HCT116 (cell line): ENCODE data around the gene PIM1. TPM values are rescaled to one million over a fixed set of nuclear protein-coding genes. Genes with fewer than 3 reads are reported as not detected.

ENCODE experiments used
- ATAC-seq: fragments of 200-7000 bp; cut with Tn5 transposase; 2 replicates; pipeline ENCODE4 v1.9.1; 2020; ENCODE audit warnings: mild to moderate bottlenecking, moderate library complexity
- BruUV-seq: library from RNA; stranded (reverse); fragments of 400-500 nt; replicated peaks from 2 replicates; lab custom pipeline; 2021; lab: Mats Ljungman, UMichigan
- CTCF ChIA-PET: fragments of 300-600 bp; sonication (Branson Sonifier 250); formaldehyde crosslinking; loops from one replicate; lab custom pipeline; 2021; ENCODE audit warnings: antibody characterized with exemption; lab: Charles Lee
- POLR2A ChIA-PET: fragments of 300-600, 350-600 bp; sonication (Branson Sonifier 250); formaldehyde crosslinking; loops from one replicate; lab custom pipeline; 2021; ENCODE audit warnings: antibody characterized with exemption; lab: Charles Lee
- RAD21 ChIA-PET, 2 experiments: fragments of 300-600 bp; sonication (Branson Sonifier 250); formaldehyde crosslinking; loops; one replicate each; lab custom pipeline; 2023; ENCODE audit warnings: low total read pairs in 2 of 2; ENCODE audit not compliant: uncharacterized antibody in 2 of 2, unreplicated experiment in 2 of 2, low non-redundant PET in 1 of 2; lab: Charles Lee
- DNase-seq: peaks from one replicate; pipeline ENCODE4 v3.0.0-alpha.2; 2010; ENCODE audit warnings: low read depth, low spot score
- H2AFZ ChIP-seq: fragments of 200-600 bp; shearing (Covaris generic), sonication (generic); 2 replicates; pipeline ENCODE4 v1.6.1; 2017; ENCODE audit warnings: low read depth, mixed run types, mixed read lengths, antibody characterized with exemption, low read length; ENCODE audit not compliant: poor library complexity, severe bottlenecking
- H3K27ac ChIP-seq: 2 replicates; pipeline ENCODE4 v1.5.1; 2012; ENCODE audit warnings: low read depth, low read length
- H3K27me3 ChIP-seq: fragments of 200-600 bp; sonication (generic); 2 replicates; pipeline ENCODE4 v1.6.1; 2016; ENCODE audit warnings: mixed run types, low read length, mixed read lengths; ENCODE audit not compliant: insufficient read depth
- H3K36me3 ChIP-seq, 2 experiments: fragments of 200-500 bp in 1 of 2; fragments of 200-600 bp in 1 of 2; sonication (Bioruptor generic) in 1 of 2; sonication (generic) in 1 of 2; 2 replicates each; pipeline versions ENCODE4 v1.5.1 to v1.6.1; 2014 to 2016; ENCODE audit warnings: low read length in 2 of 2, inconsistent platforms in 1 of 2, mixed read lengths in 1 of 2, mixed run types in 1 of 2; ENCODE audit not compliant: insufficient read depth in 2 of 2, control insufficient read depth in 1 of 2
- H3K4me1 ChIP-seq, 2 experiments: fragments of 200-600 bp in 1 of 2; sonication (generic) in 1 of 2; 2 replicates each; pipeline versions ENCODE4 v1.5.1 to v1.6.1; 2012 to 2017; ENCODE audit warnings: low read length in 2 of 2, inconsistent platforms in 1 of 2, mild to moderate bottlenecking in 1 of 2, mixed read lengths in 1 of 2, mixed run types in 1 of 2, moderate library complexity in 1 of 2; ENCODE audit not compliant: insufficient read depth in 2 of 2, control insufficient read depth in 1 of 2
- H3K4me2 ChIP-seq: fragments of 200-600 bp; sonication (generic); 2 replicates; pipeline ENCODE4 v1.6.1; 2017; ENCODE audit warnings: mixed run types, low read length, mixed read lengths
- H3K4me3 ChIP-seq, 2 experiments: fragments of 200-600 bp in 1 of 2; sonication (generic) in 1 of 2; replicated peaks in 1 of 2; 2 replicates each; pipeline ENCODE4 v1.5.1; 2011 to 2016; ENCODE audit warnings: low read length in 2 of 2, control low read depth in 1 of 2, low read depth in 1 of 2, mild to moderate bottlenecking in 1 of 2, mixed read lengths in 1 of 2, mixed run types in 1 of 2
- H3K79me2 ChIP-seq: fragments of 200-600 bp; sonication (generic); 2 replicates; pipeline ENCODE4 v1.6.1; 2017; ENCODE audit warnings: mild to moderate bottlenecking, mixed run types, low read length, moderate library complexity, mixed read lengths; ENCODE audit not compliant: insufficient read depth
- H3K9ac ChIP-seq: fragments of 200-600 bp; sonication (generic); 2 replicates; pipeline ENCODE4 v1.6.1; 2016; ENCODE audit warnings: low read length, mixed read lengths
- H3K9me2 ChIP-seq: fragments of 200-600 bp; sonication (generic), shearing (Covaris generic); 2 replicates; pipeline ENCODE4 v1.6.1; 2017; ENCODE audit warnings: mixed run types, mild to moderate bottlenecking, moderate library complexity; ENCODE audit not compliant: insufficient read depth
- H3K9me3 ChIP-seq, 2 experiments: fragments of 200-500 bp in 1 of 2; fragments of 200-600 bp in 1 of 2; sonication (Bioruptor generic) in 1 of 2; sonication (generic) in 1 of 2; 2 replicates each; pipeline ENCODE4 v1.6.1; 2014 to 2017; ENCODE audit warnings: low read length in 2 of 2, mixed read lengths in 2 of 2, inconsistent platforms in 1 of 2, low read depth in 1 of 2, mild to moderate bottlenecking in 1 of 2, mixed run types in 1 of 2, moderate library complexity in 1 of 2; ENCODE audit not compliant: control insufficient read depth in 1 of 2, insufficient read depth in 1 of 2
- H4K20me1 ChIP-seq: fragments of 200-600 bp; sonication (generic), shearing (Covaris generic); 2 replicates; pipeline ENCODE4 v1.6.1; 2017; ENCODE audit warnings: mixed run types, mild to moderate bottlenecking, moderate library complexity; ENCODE audit not compliant: insufficient read depth
- CBX3 ChIP-seq: IDR thresholded peaks from 2 replicates; pipeline ENCODE4 v1.6.1; 2012; ENCODE audit warnings: low read depth
- CEBPB ChIP-seq: IDR thresholded peaks from 2 replicates; pipeline ENCODE4 v1.6.1; 2012; ENCODE audit warnings: low read depth
- ELF1 ChIP-seq: IDR thresholded peaks from 2 replicates; pipeline ENCODE4 v1.6.1; 2012; ENCODE audit warnings: low read depth, borderline replicate concordance
- EZH2 ChIP-seq: fragments of 200-600 bp; sonication (generic); IDR thresholded peaks from 2 replicates; pipeline ENCODE4 v1.6.1; 2017; ENCODE audit warnings: antibody characterized with exemption, mixed run types
- EZH2phosphoT487 ChIP-seq: fragments of 200-600 bp; IDR thresholded peaks from 2 replicates; pipeline ENCODE4 v1.6.1; 2018; ENCODE audit warnings: antibody characterized with exemption, borderline replicate concordance
- FOSL1 ChIP-seq: IDR thresholded peaks from 2 replicates; pipeline ENCODE4 v1.6.1; 2012; ENCODE audit warnings: low read depth
- JUND ChIP-seq: IDR thresholded peaks from 2 replicates; pipeline ENCODE4 v1.6.1; 2012
- POLR2AphosphoS5 ChIP-seq: IDR thresholded peaks from 2 replicates; pipeline ENCODE4 v1.6.1; 2011; ENCODE audit warnings: mild to moderate bottlenecking, low read depth, low read length, moderate library complexity
- SIN3A ChIP-seq: IDR thresholded peaks from 2 replicates; pipeline ENCODE4 v1.6.1; 2012; ENCODE audit warnings: low read depth
- SP1 ChIP-seq: IDR thresholded peaks from 2 replicates; pipeline ENCODE4 v1.6.1; 2012; ENCODE audit warnings: low read depth
- SRF ChIP-seq: IDR thresholded peaks from 2 replicates; pipeline ENCODE4 v1.6.1; 2012; ENCODE audit warnings: low read depth
- TCF7L2 ChIP-seq: IDR thresholded peaks from 2 replicates; pipeline ENCODE4 v1.7.0; 2011; ENCODE audit warnings: borderline replicate concordance, inconsistent platforms; ENCODE audit not compliant: insufficient read depth, insufficient read length; ENCODE audit errors: extremely low read depth
- ZFX ChIP-seq: fragments of 450-650 bp; IDR thresholded peaks from 2 replicates; pipeline ENCODE4 v1.6.1; 2017
- ZNF274 ChIP-seq: fragments of 200-500 bp; sonication (Bioruptor generic); IDR thresholded peaks from 2 replicates; pipeline ENCODE4 v1.6.1; 2014; ENCODE audit warnings: mild to moderate bottlenecking, low read depth, low read length, inconsistent platforms
- intact Hi-C: fragments of 100-400 bp; cut with micrococcal nuclease; formaldehyde crosslinking; loops from 2 replicates; pipeline ENCODE4 v1.10.0; 2022
- total RNA-seq: library from RNA; stranded (reverse); gene quantifications from one replicate; pipeline ENCODE4 v1.2.1, GENCODE V29; 2021; ENCODE audit not compliant: unreplicated experiment
- TF ChIP-seq, protein P1 (sequence below), 3 experiments: fragments of 200-600 bp in 1 of 3; sonication (generic) in 1 of 3; IDR thresholded peaks in 2 of 3; conservative IDR thresholded peaks in 1 of 3; 2 replicates each; pipeline ENCODE4 v1.5.1; 2012 to 2017; ENCODE audit warnings: low read depth in 2 of 3, low read length in 2 of 3, antibody characterized with exemption in 1 of 3, borderline replicate concordance in 1 of 3, control low read depth in 1 of 3, mild to moderate bottlenecking in 1 of 3, mixed read lengths in 1 of 3, mixed run types in 1 of 3, moderate library complexity in 1 of 3; ENCODE audit not compliant: insufficient read depth in 1 of 3
- TF ChIP-seq, protein P2 (sequence below): IDR thresholded peaks from 2 replicates; pipeline ENCODE4 v1.6.1; 2012; ENCODE audit warnings: low read depth
- TF ChIP-seq, protein P3 (sequence below): IDR thresholded peaks from 2 replicates; pipeline ENCODE4 v1.6.1; 2011; ENCODE audit warnings: mild to moderate bottlenecking, low read length, moderate library complexity; ENCODE audit not compliant: insufficient replicate concordance; ENCODE audit errors: extremely low read depth

Gene PIM1
- total RNA-seq, 1 experiment from 2014 or later, result 26.2 TPM

DNA sequence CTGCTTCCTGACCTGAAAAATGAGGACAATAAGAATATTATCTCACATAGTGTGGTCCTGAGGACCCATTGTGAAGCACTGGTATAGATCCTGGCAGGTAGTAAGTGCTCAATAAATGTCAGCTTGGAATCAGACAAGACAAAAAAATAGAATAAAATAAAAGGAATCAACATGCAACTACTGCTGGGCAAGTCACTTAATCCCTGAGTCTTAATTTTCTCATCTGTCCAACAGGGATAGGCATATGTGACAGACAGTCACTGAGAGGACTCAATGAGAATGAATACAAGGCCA, 38.0 kb upstream of the PIM1 start:
- Histone ChIP-seq H3K9me3 (no peaks in the 10 kb centered on the region), H3K4me1 (peaks cover 35 to 56% of the 10 kb centered on the region in 2 experiments), H4K20me1 (no peaks in the 10 kb centered on the region), H3K27ac (no peak overlapping the region), H3K9ac (no peak overlapping the region), H3K79me2 (no peaks in the 10 kb centered on the region), H3K36me3 (no peaks in the 10 kb centered on the region), H3K27me3 (no peaks in the 10 kb centered on the region), H3K4me2 (no peak overlapping the region), H3K4me3 (no peak overlapping the region), H2AFZ (no peak overlapping the region), H3K9me2 (no peaks in the 10 kb centered on the region; the same call in 1 of the 2 replicates)
- RAD21 ChIA-PET, result no interaction called here
- DNase-seq, result no peak
- CTCF ChIA-PET, result interaction anchor here (0.6 kb wide), 1 partner anchor 89 kb away, joined by 4 read pairs; no protein-coding TSS in a partner anchor
- TF ChIP-seq TCF7L2 (no peak), EZH2 (no peak), ZFX (no peak), ZNF274 (no peak), EZH2phosphoT487 (no peak), POLR2AphosphoS5 (no peak), SRF (no peak), ELF1 (no peak), CBX3 (no peak), FOSL1 (no peak), SIN3A (no peak), JUND (no peak), CEBPB (no peak), SP1 (no peak)
- TF ChIP-seq, protein P1, sequence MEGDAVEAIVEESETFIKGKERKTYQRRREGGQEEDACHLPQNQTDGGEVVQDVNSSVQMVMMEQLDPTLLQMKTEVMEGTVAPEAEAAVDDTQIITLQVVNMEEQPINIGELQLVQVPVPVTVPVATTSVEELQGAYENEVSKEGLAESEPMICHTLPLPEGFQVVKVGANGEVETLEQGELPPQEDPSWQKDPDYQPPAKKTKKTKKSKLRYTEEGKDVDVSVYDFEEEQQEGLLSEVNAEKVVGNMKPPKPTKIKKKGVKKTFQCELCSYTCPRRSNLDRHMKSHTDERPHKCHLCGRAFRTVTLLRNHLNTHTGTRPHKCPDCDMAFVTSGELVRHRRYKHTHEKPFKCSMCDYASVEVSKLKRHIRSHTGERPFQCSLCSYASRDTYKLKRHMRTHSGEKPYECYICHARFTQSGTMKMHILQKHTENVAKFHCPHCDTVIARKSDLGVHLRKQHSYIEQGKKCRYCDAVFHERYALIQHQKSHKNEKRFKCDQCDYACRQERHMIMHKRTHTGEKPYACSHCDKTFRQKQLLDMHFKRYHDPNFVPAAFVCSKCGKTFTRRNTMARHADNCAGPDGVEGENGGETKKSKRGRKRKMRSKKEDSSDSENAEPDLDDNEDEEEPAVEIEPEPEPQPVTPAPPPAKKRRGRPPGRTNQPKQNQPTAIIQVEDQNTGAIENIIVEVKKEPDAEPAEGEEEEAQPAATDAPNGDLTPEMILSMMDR (IDR thresholded peaks at IDR 0.05 in 2 of 3, conservative IDR thresholded peaks at IDR 0.05 in 1 of 3; ENCODE audit: borderline replicate concordance in 1 of 3, insufficient read depth in 1 of 3, low read depth in 2 of 3, low read length in 2 of 3), result no peak
- TF ChIP-seq, protein P2, sequence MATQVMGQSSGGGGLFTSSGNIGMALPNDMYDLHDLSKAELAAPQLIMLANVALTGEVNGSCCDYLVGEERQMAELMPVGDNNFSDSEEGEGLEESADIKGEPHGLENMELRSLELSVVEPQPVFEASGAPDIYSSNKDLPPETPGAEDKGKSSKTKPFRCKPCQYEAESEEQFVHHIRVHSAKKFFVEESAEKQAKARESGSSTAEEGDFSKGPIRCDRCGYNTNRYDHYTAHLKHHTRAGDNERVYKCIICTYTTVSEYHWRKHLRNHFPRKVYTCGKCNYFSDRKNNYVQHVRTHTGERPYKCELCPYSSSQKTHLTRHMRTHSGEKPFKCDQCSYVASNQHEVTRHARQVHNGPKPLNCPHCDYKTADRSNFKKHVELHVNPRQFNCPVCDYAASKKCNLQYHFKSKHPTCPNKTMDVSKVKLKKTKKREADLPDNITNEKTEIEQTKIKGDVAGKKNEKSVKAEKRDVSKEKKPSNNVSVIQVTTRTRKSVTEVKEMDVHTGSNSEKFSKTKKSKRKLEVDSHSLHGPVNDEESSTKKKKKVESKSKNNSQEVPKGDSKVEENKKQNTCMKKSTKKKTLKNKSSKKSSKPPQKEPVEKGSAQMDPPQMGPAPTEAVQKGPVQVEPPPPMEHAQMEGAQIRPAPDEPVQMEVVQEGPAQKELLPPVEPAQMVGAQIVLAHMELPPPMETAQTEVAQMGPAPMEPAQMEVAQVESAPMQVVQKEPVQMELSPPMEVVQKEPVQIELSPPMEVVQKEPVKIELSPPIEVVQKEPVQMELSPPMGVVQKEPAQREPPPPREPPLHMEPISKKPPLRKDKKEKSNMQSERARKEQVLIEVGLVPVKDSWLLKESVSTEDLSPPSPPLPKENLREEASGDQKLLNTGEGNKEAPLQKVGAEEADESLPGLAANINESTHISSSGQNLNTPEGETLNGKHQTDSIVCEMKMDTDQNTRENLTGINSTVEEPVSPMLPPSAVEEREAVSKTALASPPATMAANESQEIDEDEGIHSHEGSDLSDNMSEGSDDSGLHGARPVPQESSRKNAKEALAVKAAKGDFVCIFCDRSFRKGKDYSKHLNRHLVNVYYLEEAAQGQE, result no peak
- TF ChIP-seq, protein P3, sequence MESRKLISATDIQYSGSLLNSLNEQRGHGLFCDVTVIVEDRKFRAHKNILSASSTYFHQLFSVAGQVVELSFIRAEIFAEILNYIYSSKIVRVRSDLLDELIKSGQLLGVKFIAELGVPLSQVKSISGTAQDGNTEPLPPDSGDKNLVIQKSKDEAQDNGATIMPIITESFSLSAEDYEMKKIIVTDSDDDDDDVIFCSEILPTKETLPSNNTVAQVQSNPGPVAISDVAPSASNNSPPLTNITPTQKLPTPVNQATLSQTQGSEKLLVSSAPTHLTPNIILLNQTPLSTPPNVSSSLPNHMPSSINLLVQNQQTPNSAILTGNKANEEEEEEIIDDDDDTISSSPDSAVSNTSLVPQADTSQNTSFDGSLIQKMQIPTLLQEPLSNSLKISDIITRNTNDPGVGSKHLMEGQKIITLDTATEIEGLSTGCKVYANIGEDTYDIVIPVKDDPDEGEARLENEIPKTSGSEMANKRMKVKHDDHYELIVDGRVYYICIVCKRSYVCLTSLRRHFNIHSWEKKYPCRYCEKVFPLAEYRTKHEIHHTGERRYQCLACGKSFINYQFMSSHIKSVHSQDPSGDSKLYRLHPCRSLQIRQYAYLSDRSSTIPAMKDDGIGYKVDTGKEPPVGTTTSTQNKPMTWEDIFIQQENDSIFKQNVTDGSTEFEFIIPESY, result no peak
- POLR2A ChIA-PET, result no interaction called here
- intact Hi-C loops, result no loop called here
- BruUV-seq, result no TSS peak
- no peak for ATAC-seq
